HEK293 (cell line): ENCODE measurements around the gene YDJC.

Experiments
- CTCF ChIA-PET: fragments of 350-600 bp; formaldehyde crosslinking; extraction: SDS; loops from one replicate; lab custom pipeline; 2021; ENCODE audit warnings: antibody characterized with exemption; lab: Yijun Ruan, JAX
- POLR2A ChIA-PET: fragments of 300-600 bp; formaldehyde crosslinking; extraction: SDS; loops from one replicate; lab custom pipeline; 2020; ENCODE audit warnings: antibody characterized with exemption, inconsistent platforms; lab: Yijun Ruan, JAX
- H3K27ac ChIP-seq: fragments of 200-500 bp; sonication (Bioruptor generic); 2 replicates; pipeline ENCODE4 v1.5.1; 2014; ENCODE audit warnings: low read depth, low read length, control low read depth, inconsistent platforms; ENCODE audit errors: extremely low read depth
- H3K36me3 ChIP-seq, 2 experiments: fragments of 200-500 bp in 1 of 2; sonication (Bioruptor generic) in 1 of 2; 1 replicate in 1 of 2; 2 replicates in 1 of 2; pipeline ENCODE4 v1.5.1; 2014 to 2017; ENCODE audit warnings: inconsistent platforms in 2 of 2, low read length in 2 of 2; ENCODE audit not compliant: control insufficient read depth in 2 of 2, insufficient read depth in 1 of 2
- H3K4me1 ChIP-seq: fragments of 200-500 bp; sonication (Bioruptor generic); 2 replicates; pipeline ENCODE4 v1.5.1; 2014; ENCODE audit warnings: mild to moderate bottlenecking, low read length, inconsistent platforms; ENCODE audit not compliant: control insufficient read depth, insufficient read depth
- H3K4me3 ChIP-seq: 2 replicates; pipeline ENCODE4 v1.5.1; 2011; ENCODE audit warnings: low read depth, mild to moderate bottlenecking, control low read depth, low read length, moderate library complexity
- H3K9me3 ChIP-seq: fragments of 200-500 bp; sonication (Bioruptor generic); 2 replicates; pipeline ENCODE4 v1.5.1; 2014; ENCODE audit warnings: low read depth, low read length, inconsistent platforms; ENCODE audit not compliant: control insufficient read depth, insufficient read depth
- PRDM1 ChIP-seq: fragments of 450-650 bp; formaldehyde crosslinking; IDR thresholded peaks from 2 replicates; pipeline ENCODE4; 2016; ENCODE audit warnings: missing biosample characterization, missing genetic modification characterization
- SP2 ChIP-seq: fragments of 450-650 bp; formaldehyde crosslinking; IDR thresholded peaks from 2 replicates; pipeline ENCODE4 v1.5.1; 2016; ENCODE audit warnings: missing biosample characterization, missing genetic modification characterization
- ZNF121 ChIP-seq: fragments of 450-650 bp; formaldehyde crosslinking; IDR thresholded peaks from 2 replicates; pipeline ENCODE4 v1.5.1; 2016; ENCODE audit warnings: missing biosample characterization, missing genetic modification characterization
- ZNF24 ChIP-seq: fragments of 450-650 bp; formaldehyde crosslinking; IDR thresholded peaks from 2 replicates; pipeline ENCODE4 v1.5.1; 2016; ENCODE audit warnings: missing biosample characterization, missing genetic modification characterization
- ZNF324 ChIP-seq: fragments of 450-650 bp; formaldehyde crosslinking; IDR thresholded peaks from 2 replicates; pipeline ENCODE4 v1.5.1; 2016; ENCODE audit warnings: missing biosample characterization, missing genetic modification characterization
- ZNF433 ChIP-seq: fragments of 450-650 bp; formaldehyde crosslinking; IDR thresholded peaks from 2 replicates; pipeline ENCODE4 v1.5.1; 2016; ENCODE audit warnings: missing biosample characterization, missing genetic modification characterization, low read depth
- ZNF510 ChIP-seq: fragments of 450-650 bp; formaldehyde crosslinking; IDR thresholded peaks from 2 replicates; pipeline ENCODE4 v1.5.1; 2018; ENCODE audit warnings: mild to moderate bottlenecking, missing genetic modification characterization, missing biosample characterization; ENCODE audit not compliant: insufficient replicate concordance
- ZNF514 ChIP-seq: fragments of 450-650 bp; formaldehyde crosslinking; IDR thresholded peaks from 2 replicates; pipeline ENCODE4 v1.5.1; 2016; ENCODE audit warnings: missing biosample characterization, missing genetic modification characterization
- ZNF777 ChIP-seq: fragments of 450-650 bp; formaldehyde crosslinking; IDR thresholded peaks from 2 replicates; pipeline ENCODE4 v1.5.1; 2017; ENCODE audit warnings: missing biosample characterization, missing genetic modification characterization, borderline replicate concordance
- ZNF791 ChIP-seq: fragments of 450-650 bp; formaldehyde crosslinking; IDR thresholded peaks from 2 replicates; pipeline ENCODE4 v1.5.1; 2016; ENCODE audit warnings: missing biosample characterization, missing genetic modification characterization
- ZSCAN23 ChIP-seq: fragments of 450-650 bp; formaldehyde crosslinking; IDR thresholded peaks from 2 replicates; pipeline ENCODE4 v1.5.1; 2016; ENCODE audit warnings: missing biosample characterization, missing genetic modification characterization
- TF ChIP-seq, protein P1 (sequence below): fragments of 450-650 bp; formaldehyde crosslinking; IDR thresholded peaks from 2 replicates; pipeline ENCODE4 v1.5.1; 2017; ENCODE audit warnings: missing biosample characterization, missing genetic modification characterization
- TF ChIP-seq, protein P2 (sequence below): fragments of 450-650 bp; formaldehyde crosslinking; IDR thresholded peaks from 2 replicates; pipeline ENCODE4 v1.5.1; 2016; ENCODE audit warnings: missing biosample characterization, missing genetic modification characterization, borderline replicate concordance
- TF ChIP-seq, protein P3 (sequence below): fragments of 450-650 bp; formaldehyde crosslinking; IDR thresholded peaks from 2 replicates; pipeline ENCODE4 v1.5.1; 2016; ENCODE audit warnings: missing biosample characterization, missing genetic modification characterization
- TF ChIP-seq, protein P4 (sequence below): fragments of 450-650 bp; formaldehyde crosslinking; IDR thresholded peaks from 2 replicates; pipeline ENCODE4 v1.5.1; 2016; ENCODE audit warnings: missing biosample characterization, missing genetic modification characterization, borderline replicate concordance

The YDJC gene

DNA sequence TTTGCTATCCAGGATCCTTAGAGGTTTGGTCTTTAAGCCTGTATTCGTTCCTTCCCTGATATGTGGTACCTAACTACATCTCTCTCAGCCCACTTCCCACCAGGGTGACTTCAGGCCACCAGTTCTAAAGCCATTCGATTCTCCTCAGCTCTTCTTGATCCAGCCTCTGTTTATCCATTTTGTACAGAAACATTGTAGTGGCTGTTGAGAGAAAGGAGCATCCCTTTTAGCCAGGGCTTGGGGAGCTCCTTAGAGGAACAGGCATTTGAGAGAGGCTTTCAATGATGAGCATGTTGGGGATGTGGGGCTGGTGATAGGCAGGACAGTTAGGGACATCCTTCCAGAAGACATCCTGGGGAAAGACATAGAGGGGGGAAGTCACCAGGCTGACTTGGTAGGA, 44.4 kb downstream of the YDJC start:
- Histone ChIP-seq H3K4me1 (peaks cover 10% of the 10 kb centered on the region; the same call in 1 of the 2 replicates), H3K36me3 (peaks cover 0 to 26% of the 10 kb centered on the region in 2 experiments; a peak in 2 of 3 replicates), H3K27ac (no peak overlapping the region), H3K9me3 (no peaks in the 10 kb centered on the region), H3K4me3 (no peak overlapping the region)
- TF ChIP-seq ZNF514 (tag by site-specific recombination) (no peak), SP2 (tag by site-specific recombination) (no peak), ZNF777 (no peak), ZNF24 (no peak), ZNF121 (tag by site-specific recombination) (no peak), ZNF510 (no peak), ZNF433 (no peak), ZSCAN23 (tag by site-specific recombination) (no peak), ZNF324 (no peak), PRDM1 (tag by site-specific recombination) (no peak), ZNF791 (tag by site-specific recombination) (no peak)
- TF ChIP-seq, protein P1, sequence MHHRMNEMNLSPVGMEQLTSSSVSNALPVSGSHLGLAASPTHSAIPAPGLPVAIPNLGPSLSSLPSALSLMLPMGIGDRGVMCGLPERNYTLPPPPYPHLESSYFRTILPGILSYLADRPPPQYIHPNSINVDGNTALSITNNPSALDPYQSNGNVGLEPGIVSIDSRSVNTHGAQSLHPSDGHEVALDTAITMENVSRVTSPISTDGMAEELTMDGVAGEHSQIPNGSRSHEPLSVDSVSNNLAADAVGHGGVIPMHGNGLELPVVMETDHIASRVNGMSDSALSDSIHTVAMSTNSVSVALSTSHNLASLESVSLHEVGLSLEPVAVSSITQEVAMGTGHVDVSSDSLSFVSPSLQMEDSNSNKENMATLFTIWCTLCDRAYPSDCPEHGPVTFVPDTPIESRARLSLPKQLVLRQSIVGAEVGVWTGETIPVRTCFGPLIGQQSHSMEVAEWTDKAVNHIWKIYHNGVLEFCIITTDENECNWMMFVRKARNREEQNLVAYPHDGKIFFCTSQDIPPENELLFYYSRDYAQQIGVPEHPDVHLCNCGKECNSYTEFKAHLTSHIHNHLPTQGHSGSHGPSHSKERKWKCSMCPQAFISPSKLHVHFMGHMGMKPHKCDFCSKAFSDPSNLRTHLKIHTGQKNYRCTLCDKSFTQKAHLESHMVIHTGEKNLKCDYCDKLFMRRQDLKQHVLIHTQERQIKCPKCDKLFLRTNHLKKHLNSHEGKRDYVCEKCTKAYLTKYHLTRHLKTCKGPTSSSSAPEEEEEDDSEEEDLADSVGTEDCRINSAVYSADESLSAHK (tag by site-specific recombination), result no peak
- TF ChIP-seq, protein P2, sequence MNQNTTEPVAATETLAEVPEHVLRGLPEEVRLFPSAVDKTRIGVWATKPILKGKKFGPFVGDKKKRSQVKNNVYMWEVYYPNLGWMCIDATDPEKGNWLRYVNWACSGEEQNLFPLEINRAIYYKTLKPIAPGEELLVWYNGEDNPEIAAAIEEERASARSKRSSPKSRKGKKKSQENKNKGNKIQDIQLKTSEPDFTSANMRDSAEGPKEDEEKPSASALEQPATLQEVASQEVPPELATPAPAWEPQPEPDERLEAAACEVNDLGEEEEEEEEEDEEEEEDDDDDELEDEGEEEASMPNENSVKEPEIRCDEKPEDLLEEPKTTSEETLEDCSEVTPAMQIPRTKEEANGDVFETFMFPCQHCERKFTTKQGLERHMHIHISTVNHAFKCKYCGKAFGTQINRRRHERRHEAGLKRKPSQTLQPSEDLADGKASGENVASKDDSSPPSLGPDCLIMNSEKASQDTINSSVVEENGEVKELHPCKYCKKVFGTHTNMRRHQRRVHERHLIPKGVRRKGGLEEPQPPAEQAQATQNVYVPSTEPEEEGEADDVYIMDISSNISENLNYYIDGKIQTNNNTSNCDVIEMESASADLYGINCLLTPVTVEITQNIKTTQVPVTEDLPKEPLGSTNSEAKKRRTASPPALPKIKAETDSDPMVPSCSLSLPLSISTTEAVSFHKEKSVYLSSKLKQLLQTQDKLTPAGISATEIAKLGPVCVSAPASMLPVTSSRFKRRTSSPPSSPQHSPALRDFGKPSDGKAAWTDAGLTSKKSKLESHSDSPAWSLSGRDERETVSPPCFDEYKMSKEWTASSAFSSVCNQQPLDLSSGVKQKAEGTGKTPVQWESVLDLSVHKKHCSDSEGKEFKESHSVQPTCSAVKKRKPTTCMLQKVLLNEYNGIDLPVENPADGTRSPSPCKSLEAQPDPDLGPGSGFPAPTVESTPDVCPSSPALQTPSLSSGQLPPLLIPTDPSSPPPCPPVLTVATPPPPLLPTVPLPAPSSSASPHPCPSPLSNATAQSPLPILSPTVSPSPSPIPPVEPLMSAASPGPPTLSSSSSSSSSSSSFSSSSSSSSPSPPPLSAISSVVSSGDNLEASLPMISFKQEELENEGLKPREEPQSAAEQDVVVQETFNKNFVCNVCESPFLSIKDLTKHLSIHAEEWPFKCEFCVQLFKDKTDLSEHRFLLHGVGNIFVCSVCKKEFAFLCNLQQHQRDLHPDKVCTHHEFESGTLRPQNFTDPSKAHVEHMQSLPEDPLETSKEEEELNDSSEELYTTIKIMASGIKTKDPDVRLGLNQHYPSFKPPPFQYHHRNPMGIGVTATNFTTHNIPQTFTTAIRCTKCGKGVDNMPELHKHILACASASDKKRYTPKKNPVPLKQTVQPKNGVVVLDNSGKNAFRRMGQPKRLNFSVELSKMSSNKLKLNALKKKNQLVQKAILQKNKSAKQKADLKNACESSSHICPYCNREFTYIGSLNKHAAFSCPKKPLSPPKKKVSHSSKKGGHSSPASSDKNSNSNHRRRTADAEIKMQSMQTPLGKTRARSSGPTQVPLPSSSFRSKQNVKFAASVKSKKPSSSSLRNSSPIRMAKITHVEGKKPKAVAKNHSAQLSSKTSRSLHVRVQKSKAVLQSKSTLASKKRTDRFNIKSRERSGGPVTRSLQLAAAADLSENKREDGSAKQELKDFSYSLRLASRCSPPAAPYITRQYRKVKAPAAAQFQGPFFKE (tag by site-specific recombination), result no peak
- TF ChIP-seq, protein P3, sequence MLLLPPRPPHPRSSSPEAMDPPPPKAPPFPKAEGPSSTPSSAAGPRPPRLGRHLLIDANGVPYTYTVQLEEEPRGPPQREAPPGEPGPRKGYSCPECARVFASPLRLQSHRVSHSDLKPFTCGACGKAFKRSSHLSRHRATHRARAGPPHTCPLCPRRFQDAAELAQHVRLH, result no peak
- TF ChIP-seq, protein P4, sequence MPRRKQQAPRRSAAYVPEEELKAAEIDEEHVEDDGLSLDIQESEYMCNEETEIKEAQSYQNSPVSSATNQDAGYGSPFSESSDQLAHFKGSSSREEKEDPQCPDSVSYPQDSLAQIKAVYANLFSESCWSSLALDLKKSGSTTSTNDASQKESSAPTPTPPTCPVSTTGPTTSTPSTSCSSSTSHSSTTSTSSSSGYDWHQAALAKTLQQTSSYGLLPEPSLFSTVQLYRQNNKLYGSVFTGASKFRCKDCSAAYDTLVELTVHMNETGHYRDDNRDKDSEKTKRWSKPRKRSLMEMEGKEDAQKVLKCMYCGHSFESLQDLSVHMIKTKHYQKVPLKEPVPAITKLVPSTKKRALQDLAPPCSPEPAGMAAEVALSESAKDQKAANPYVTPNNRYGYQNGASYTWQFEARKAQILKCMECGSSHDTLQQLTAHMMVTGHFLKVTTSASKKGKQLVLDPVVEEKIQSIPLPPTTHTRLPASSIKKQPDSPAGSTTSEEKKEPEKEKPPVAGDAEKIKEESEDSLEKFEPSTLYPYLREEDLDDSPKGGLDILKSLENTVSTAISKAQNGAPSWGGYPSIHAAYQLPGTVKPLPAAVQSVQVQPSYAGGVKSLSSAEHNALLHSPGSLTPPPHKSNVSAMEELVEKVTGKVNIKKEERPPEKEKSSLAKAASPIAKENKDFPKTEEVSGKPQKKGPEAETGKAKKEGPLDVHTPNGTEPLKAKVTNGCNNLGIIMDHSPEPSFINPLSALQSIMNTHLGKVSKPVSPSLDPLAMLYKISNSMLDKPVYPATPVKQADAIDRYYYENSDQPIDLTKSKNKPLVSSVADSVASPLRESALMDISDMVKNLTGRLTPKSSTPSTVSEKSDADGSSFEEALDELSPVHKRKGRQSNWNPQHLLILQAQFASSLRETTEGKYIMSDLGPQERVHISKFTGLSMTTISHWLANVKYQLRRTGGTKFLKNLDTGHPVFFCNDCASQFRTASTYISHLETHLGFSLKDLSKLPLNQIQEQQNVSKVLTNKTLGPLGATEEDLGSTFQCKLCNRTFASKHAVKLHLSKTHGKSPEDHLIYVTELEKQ, result no peak
- CTCF ChIA-PET, result interaction anchor here (0.6 kb wide), 2 partner anchors 28 to 1002 kb away, joined by 3 read pairs; no protein-coding TSS in a partner anchor
- POLR2A ChIA-PET, result no interaction called here
